ENCODE measurements around the gene MFF. TPM values are rescaled to one million over a fixed set of nuclear protein-coding genes. Genes with fewer than 3 reads are reported as not detected.
"Not testable (repeated sequence)": the region's sequence is repeated elsewhere in the genome, so short reads cannot be mapped to it uniquely, and the experiment has no call there.

MFF gene
- total and polyA plus RNA-seq, 9 donors = 56.3 to 71.5 (median 66.7) TPM

- H3K36me3 ChIP-seq (ENCODE audit: control insufficient read depth, insufficient read depth, low read length); H3K9me3 ChIP-seq (replicated peaks; ENCODE audit: control insufficient read depth, low read depth, low read length); H3K4me3 ChIP-seq (ENCODE audit: low read length); H3K4me1 ChIP-seq (ENCODE audit: control insufficient read depth, insufficient read depth, low read length); H3K27ac ChIP-seq (ENCODE audit: low read length); H3K27me3 ChIP-seq (ENCODE audit: control insufficient read depth, insufficient read depth, low read length); DNase-seq: not testable (repeated sequence)
- WGBS (ENCODE audit: insufficient coverage) = 73% methylated on average over 4 of the region's 7 CpGs
These were observed 62.5 kb downstream of the MFF start, which contains the start of gene SCYGR1 for GRCh38 chr2:227387583-227387982. TSS of gene SCYGR1 (minus strand) at chr2:227387949. CDS start at chr2:227387949, 0 bp downstream.

GRCh38 chr2:227388537-227389011 is 63.5 kb downstream of the MFF start:
- WGBS (ENCODE audit: insufficient coverage) = no CpG with 5 or more reads among the region's 7 CpGs
- peaks cover 7% of the 10 kb centered on the region for H3K4me1 ChIP-seq (ENCODE audit: control insufficient read depth, insufficient read depth, low read length)
- DNase-seq = no peak

GRCh38 chr2:227389231-227389630 is 64.2 kb downstream of the MFF start:
- Histone ChIP-seq H3K27ac (ENCODE audit: low read length) (no peak overlapping the region), H3K4me1 (ENCODE audit: control insufficient read depth, insufficient read depth, low read length) (peaks cover 7% of the 10 kb centered on the region), H3K9me3 (replicated peaks; ENCODE audit: control insufficient read depth, low read depth, low read length) (peaks cover 2% of the 10 kb centered on the region), H3K4me3 (ENCODE audit: low read length) (no peak overlapping the region), H3K27me3 (ENCODE audit: control insufficient read depth, insufficient read depth, low read length) (no peaks in the 10 kb centered on the region), H3K36me3 (ENCODE audit: control insufficient read depth, insufficient read depth, low read length) (no peaks in the 10 kb centered on the region)
- no peak for DNase-seq
- WGBS (ENCODE audit: insufficient coverage) = no CpG with 5 or more reads among the region's 3 CpGs

More at GRCh38 chr2:227388537-227389011, 63.5 kb downstream of the MFF start:
- Histone ChIP-seq H3K36me3 (ENCODE audit: control insufficient read depth, insufficient read depth, low read length) (no peaks in the 10 kb centered on the region), H3K9me3 (replicated peaks; ENCODE audit: control insufficient read depth, low read depth, low read length) (peaks cover 2% of the 10 kb centered on the region), H3K27ac (ENCODE audit: low read length) (no peak overlapping the region), H3K4me3 (ENCODE audit: low read length) (no peak overlapping the region), H3K27me3 (ENCODE audit: control insufficient read depth, insufficient read depth, low read length) (no peaks in the 10 kb centered on the region)

- Histone ChIP-seq H3K36me3 (ENCODE audit: control insufficient read depth, insufficient read depth, low read length) (no peaks in the 10 kb centered on the region), H3K4me1 (ENCODE audit: control insufficient read depth, insufficient read depth, low read length) (peaks cover 5% of the 10 kb centered on the region), H3K27me3 (ENCODE audit: control insufficient read depth, insufficient read depth, low read length) (no peaks in the 10 kb centered on the region), H3K9me3 (replicated peaks; ENCODE audit: control insufficient read depth, low read depth, low read length) (peaks cover 2% of the 10 kb centered on the region), H3K27ac (ENCODE audit: low read length) (no peak overlapping the region), H3K4me3 (ENCODE audit: low read length) (no peak overlapping the region)
- 97% methylated on average over 7 of the region's 7 CpGs for WGBS (ENCODE audit: insufficient coverage)
- no peak for DNase-seq
These were observed 64.6 kb downstream of the MFF start for GRCh38 chr2:227389661-227390060.

GRCh38 chr2:227390468-227391256 is 65.6 kb downstream of the MFF start:
- no peak for DNase-seq
- Histone ChIP-seq H3K9me3 (replicated peaks; ENCODE audit: control insufficient read depth, low read depth, low read length) (peaks cover 2% of the 10 kb centered on the region), H3K36me3 (ENCODE audit: control insufficient read depth, insufficient read depth, low read length) (no peaks in the 10 kb centered on the region), H3K27ac (ENCODE audit: low read length) (no peak overlapping the region), H3K4me1 (ENCODE audit: control insufficient read depth, insufficient read depth, low read length) (peaks cover 5% of the 10 kb centered on the region), H3K27me3 (ENCODE audit: control insufficient read depth, insufficient read depth, low read length) (no peaks in the 10 kb centered on the region), H3K4me3 (ENCODE audit: low read length) (no peak overlapping the region)
- 82% methylated on average over 4 of the region's 17 CpGs for WGBS (ENCODE audit: insufficient coverage)

- Histone ChIP-seq H3K27me3 (ENCODE audit: control insufficient read depth, insufficient read depth, low read length) (no peaks in the 10 kb centered on the region), H3K4me1 (ENCODE audit: control insufficient read depth, insufficient read depth, low read length) (peaks cover 5% of the 10 kb centered on the region), H3K9me3 (replicated peaks; ENCODE audit: control insufficient read depth, low read depth, low read length) (no peaks in the 10 kb centered on the region), H3K27ac (ENCODE audit: low read length) (no peak overlapping the region), H3K4me3 (ENCODE audit: low read length) (no peak overlapping the region), H3K36me3 (ENCODE audit: control insufficient read depth, insufficient read depth, low read length) (no peaks in the 10 kb centered on the region)
- no peak for DNase-seq
- 75% methylated on average over 2 of the region's 2 CpGs for WGBS (ENCODE audit: insufficient coverage)
These were observed 69.3 kb downstream of the MFF start for GRCh38 chr2:227394401-227394800.

GRCh38 chr2:227395556-227395955 is 70.5 kb downstream of the MFF start:
- H3K9me3 ChIP-seq (replicated peaks; ENCODE audit: control insufficient read depth, low read depth, low read length) = no peaks in the 10 kb centered on the region

GRCh38 chr2:227397562-227397961 is 72.5 kb downstream of the MFF start:
- Histone ChIP-seq H3K9me3 (replicated peaks; ENCODE audit: control insufficient read depth, low read depth, low read length) (no peaks in the 10 kb centered on the region), H3K27ac (ENCODE audit: low read length) (no peak overlapping the region), H3K4me3 (ENCODE audit: low read length) (no peak overlapping the region), H3K4me1 (ENCODE audit: control insufficient read depth, insufficient read depth, low read length) (peaks cover 5% of the 10 kb centered on the region), H3K36me3 (ENCODE audit: control insufficient read depth, insufficient read depth, low read length) (no peaks in the 10 kb centered on the region), H3K27me3 (ENCODE audit: control insufficient read depth, insufficient read depth, low read length) (peaks cover 2% of the 10 kb centered on the region)
- WGBS (ENCODE audit: insufficient coverage) = no CpG with 5 or more reads among the region's 4 CpGs
- DNase-seq = no peak

More at GRCh38 chr2:227395556-227395955, 70.5 kb downstream of the MFF start:
- WGBS (ENCODE audit: insufficient coverage) = no CpG with 5 or more reads among the region's 1 CpG
- H3K27me3 ChIP-seq (ENCODE audit: control insufficient read depth, insufficient read depth, low read length) = no peaks in the 10 kb centered on the region
- no peaks in the 10 kb centered on the region for H3K36me3 ChIP-seq (ENCODE audit: control insufficient read depth, insufficient read depth, low read length)
- H3K4me3 ChIP-seq (ENCODE audit: low read length) = no peak overlapping the region
- no peak overlapping the region for H3K27ac ChIP-seq (ENCODE audit: low read length)
- H3K4me1 ChIP-seq (ENCODE audit: control insufficient read depth, insufficient read depth, low read length) = peaks cover 5% of the 10 kb centered on the region
- no peak for DNase-seq

- H3K27me3 ChIP-seq (ENCODE audit: control insufficient read depth, insufficient read depth, low read length) = peaks cover 2% of the 10 kb centered on the region
- WGBS (ENCODE audit: insufficient coverage) = no CpG with 5 or more reads among the region's 4 CpGs
- H3K27ac ChIP-seq (ENCODE audit: low read length) = no peak overlapping the region
- H3K4me1 ChIP-seq (ENCODE audit: control insufficient read depth, insufficient read depth, low read length) = peaks cover 3% of the 10 kb centered on the region
- H3K36me3 ChIP-seq (ENCODE audit: control insufficient read depth, insufficient read depth, low read length) = no peaks in the 10 kb centered on the region
- H3K9me3 ChIP-seq (replicated peaks; ENCODE audit: control insufficient read depth, low read depth, low read length) = no peaks in the 10 kb centered on the region
- DNase-seq = no peak
- no peak overlapping the region for H3K4me3 ChIP-seq (ENCODE audit: low read length)
These were observed 73.9 kb downstream of the MFF start for GRCh38 chr2:227398684-227399670.

GRCh38 chr2:227401550-227401949 is 76.5 kb downstream of the MFF start:
- Histone ChIP-seq H3K27ac (ENCODE audit: low read length) (no peak overlapping the region), H3K4me3 (ENCODE audit: low read length) (no peak overlapping the region), H3K9me3 (replicated peaks; ENCODE audit: control insufficient read depth, low read depth, low read length) (no peaks in the 10 kb centered on the region), H3K27me3 (ENCODE audit: control insufficient read depth, insufficient read depth, low read length) (peaks cover 2% of the 10 kb centered on the region), H3K36me3 (ENCODE audit: control insufficient read depth, insufficient read depth, low read length) (no peaks in the 10 kb centered on the region), H3K4me1 (ENCODE audit: control insufficient read depth, insufficient read depth, low read length) (peaks cover 7% of the 10 kb centered on the region)
- 68% methylated on average over 2 of the region's 2 CpGs for WGBS (ENCODE audit: insufficient coverage)
- no peak for DNase-seq
